Pancreas (tissue), 10 donors: Measurements from ENCODE around the gene LRRC53. TPM values are rescaled to one million over a fixed set of nuclear protein-coding genes. Genes with fewer than 3 reads are reported as not detected.

Experiments
- ATAC-seq, 4 donors: fragments of 200-7000 bp; cut with Tn5 transposase; one replicate each; pipeline versions ENCODE4 v1.8.0 to v1.9.1; 2020; ENCODE audit warnings: mild to moderate bottlenecking in 4 of 4, moderate library complexity in 4 of 4
- DNase-seq, 6 donors: peaks; one replicate each; pipeline ENCODE4 v3.0.0-alpha.2; 2020
- FAIRE-seq: peaks from 2 replicates; lab custom pipeline; 2012; peaks lifted over from hg19 to GRCh38; lab: Jason Lieb, UNC
- H3K27ac ChIP-seq, 4 donors: fragments of 200-600 bp; sonication (generic); 1 replicate in 3 of 4; 2 replicates in 1 of 4; pipeline versions ENCODE4 v1.5.0 to v1.8.0; 2020
- H3K27me3 ChIP-seq, 4 donors: fragments of 200-600 bp; one replicate each; pipeline ENCODE4 v1.8.0; 2021
- H3K36me3 ChIP-seq, 3 donors: fragments of 200-600 bp; sonication (generic) in 1 of 3; one replicate each; pipeline versions ENCODE4 v1.5.0 to v1.8.0; 2020 to 2021
- H3K4me1 ChIP-seq, 3 donors: fragments of 200-600 bp; one replicate each; pipeline ENCODE4 v1.8.0; 2021
- H3K4me3 ChIP-seq, 4 donors: fragments of 200-600 bp; sonication (generic) in 2 of 4; one replicate each; pipeline versions ENCODE4 v1.5.0 to v1.8.0; 2020 to 2021
- H3K9me3 ChIP-seq, 4 donors: fragments of 200-600 bp; one replicate each; pipeline ENCODE4 v1.8.0; 2021
- WGBS, 2 donors: extraction: QIAGEN DNeasy Blood & Tissue Kit; methylation state at CpG; one replicate each; pipeline ENCODE4 v1.1.7; 2013; 5-methylcytosine and 5-hydroxymethylcytosine counted together
- intact Hi-C, 3 donors: fragments of 100-400 bp; cut with DNase I; formaldehyde crosslinking; loops; one replicate each; pipeline versions ENCODE4 v1.11.1 to v1.14.2; 2022
- polyA plus RNA-seq, 2 donors: library from polyadenylated mRNA; stranded (reverse); fragments of 200-250 nt; gene quantifications; one replicate each; pipeline ENCODE4 v1.2.3, GENCODE V29; 2013
- total RNA-seq, 6 donors: library from RNA; stranded (reverse); fragmentation: NEBNext Ultra II Directional in 4 of 6; extraction: Animal tissue kit (Norgen Biotek cat#: 25700) in 4 of 6; gene quantifications; one replicate each; pipeline versions ENCODE4 v1.2.1 to v1.2.4, GENCODE V29; 2021 to 2023
- TF ChIP-seq, protein P1 (sequence below), 4 donors: fragments of 200-600 bp; sonication (generic) in 3 of 4; IDR thresholded peaks; one replicate each; pipeline versions ENCODE4 v1.5.0 to v1.8.0; 2021; ENCODE audit warnings: antibody characterized with exemption in 4 of 4
- donor health status: healthy with polysubstance abuse.
- donor health status: DM: no; HTN: no; CAD: no; lungs with moderate emphysema.
- donor health status: DM: no; HTN: no; CAD: no.
- donor health status: control.
- donor health status: control.
- donor health status: Bipolar disorder and iron deficiency.
- donor health status: DM: yes; HTN: yes; CAD: no.
- donor health status: DM: no; HTN: no; CAD: no.
- donor health status: DM: no; HTN: no; CAD: no.
- donor health status: DM: yes; HTN: yes; CAD: no.

The LRRC53 gene
- total and polyA plus RNA-seq, 8 donors = 0.06 TPM; not detected in 7

DNA sequence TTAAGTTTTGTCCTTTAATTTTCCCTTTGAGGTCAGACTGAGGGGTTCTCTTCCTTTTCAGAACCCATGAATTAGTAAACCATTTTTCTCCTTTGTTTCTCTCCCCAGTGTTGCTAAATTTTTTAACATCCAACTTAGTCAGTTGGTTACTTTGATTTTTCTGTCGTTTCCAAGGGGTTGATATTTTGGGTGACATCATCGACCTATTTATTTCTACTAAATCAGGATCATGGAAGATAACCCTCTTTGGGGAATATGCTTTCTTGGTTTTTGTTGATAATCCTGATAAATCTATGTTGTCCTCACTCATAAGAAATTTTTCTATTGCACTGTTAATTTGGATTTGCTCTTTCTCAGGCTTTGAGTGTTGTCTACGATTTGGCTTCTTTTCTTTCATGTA lies 40.9 kb downstream of the LRRC53 start:
- Histone ChIP-seq H3K36me3 (no peaks in the 10 kb centered on the region), H3K27me3 (no peaks in the 10 kb centered on the region), H3K9me3 (no peaks in the 10 kb centered on the region), H3K4me3 (no peak overlapping the region), H3K4me1 (no peaks in the 10 kb centered on the region), H3K27ac (no peak overlapping the region)
- TF ChIP-seq, protein P1, sequence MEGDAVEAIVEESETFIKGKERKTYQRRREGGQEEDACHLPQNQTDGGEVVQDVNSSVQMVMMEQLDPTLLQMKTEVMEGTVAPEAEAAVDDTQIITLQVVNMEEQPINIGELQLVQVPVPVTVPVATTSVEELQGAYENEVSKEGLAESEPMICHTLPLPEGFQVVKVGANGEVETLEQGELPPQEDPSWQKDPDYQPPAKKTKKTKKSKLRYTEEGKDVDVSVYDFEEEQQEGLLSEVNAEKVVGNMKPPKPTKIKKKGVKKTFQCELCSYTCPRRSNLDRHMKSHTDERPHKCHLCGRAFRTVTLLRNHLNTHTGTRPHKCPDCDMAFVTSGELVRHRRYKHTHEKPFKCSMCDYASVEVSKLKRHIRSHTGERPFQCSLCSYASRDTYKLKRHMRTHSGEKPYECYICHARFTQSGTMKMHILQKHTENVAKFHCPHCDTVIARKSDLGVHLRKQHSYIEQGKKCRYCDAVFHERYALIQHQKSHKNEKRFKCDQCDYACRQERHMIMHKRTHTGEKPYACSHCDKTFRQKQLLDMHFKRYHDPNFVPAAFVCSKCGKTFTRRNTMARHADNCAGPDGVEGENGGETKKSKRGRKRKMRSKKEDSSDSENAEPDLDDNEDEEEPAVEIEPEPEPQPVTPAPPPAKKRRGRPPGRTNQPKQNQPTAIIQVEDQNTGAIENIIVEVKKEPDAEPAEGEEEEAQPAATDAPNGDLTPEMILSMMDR (IDR thresholded peaks at IDR 0.05) = no peak
- 21 to 35% methylated on average over 3 of the region's 3 CpGs for WGBS, 2 donors
- intact Hi-C loops = no loop called here
- FAIRE-seq (no peak), ATAC-seq (no peak), DNase-seq (no peak)

DNA sequence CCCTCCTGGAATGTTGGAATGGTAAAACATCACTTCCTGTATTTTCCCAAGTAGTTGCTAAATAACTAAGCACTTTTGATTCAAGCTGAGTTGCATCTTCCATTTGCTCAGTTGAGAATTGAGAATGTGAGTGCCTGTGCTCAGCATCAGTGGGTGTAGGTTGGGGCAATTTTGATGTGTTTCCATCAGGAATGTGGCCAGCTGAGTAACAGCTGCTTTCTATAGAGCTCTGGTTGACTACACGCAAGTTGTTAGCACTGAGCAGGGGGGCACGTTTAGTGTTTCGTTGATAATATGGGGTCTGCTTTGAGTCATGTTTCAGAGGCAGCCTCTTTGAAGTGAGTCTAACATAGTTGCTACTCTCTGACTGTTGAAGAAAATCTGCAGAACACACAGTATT lies 41.5 kb downstream of the LRRC53 start:
- H3K27ac ChIP-seq = no peak overlapping the region
- DNase-seq (no peak), ATAC-seq (no peak), FAIRE-seq (no peak)
- intact Hi-C loops = no loop called here
- no peak overlapping the region for H3K4me3 ChIP-seq
- no peaks in the 10 kb centered on the region for H3K9me3 ChIP-seq
- no peaks in the 10 kb centered on the region for H3K36me3 ChIP-seq
- TF ChIP-seq, protein P1 (IDR thresholded peaks at IDR 0.05) = no peak
- H3K4me1 ChIP-seq = no peaks in the 10 kb centered on the region
- no peaks in the 10 kb centered on the region for H3K27me3 ChIP-seq
- WGBS, 2 donors = 15 to 24% methylated on average over 3 of the region's 3 CpGs

GRCh38 chr1:74470251-74470650 lies 42.2 kb downstream of the LRRC53 start:
- no peak for DNase-seq
- no peak for ATAC-seq
- TF ChIP-seq, protein P1 (IDR thresholded peaks at IDR 0.05) = no peak

GRCh38 chr1:74468982-74469603 lies 43.3 kb downstream of the LRRC53 start:
- no peaks in the 10 kb centered on the region for H3K9me3 ChIP-seq
- H3K27ac ChIP-seq = no peak overlapping the region
- H3K27me3 ChIP-seq = no peaks in the 10 kb centered on the region
- no peak for DNase-seq
- H3K4me1 ChIP-seq = no peaks in the 10 kb centered on the region
- no peaks in the 10 kb centered on the region for H3K36me3 ChIP-seq
- WGBS, 2 donors = 2 to 5% methylated on average over 2 of the region's 2 CpGs
- intact Hi-C loops = no loop called here
- TF ChIP-seq, protein P1 (IDR thresholded peaks at IDR 0.05) = peak; percentile 7 to 44 (median 34)
- peak in 3 of 4 donors; percentile 51 to 65 (median 64) for ATAC-seq
- H3K4me3 ChIP-seq = no peak overlapping the region
- peak; percentile 80 for FAIRE-seq

More at GRCh38 chr1:74470251-74470650, 42.2 kb downstream of the LRRC53 start:
- FAIRE-seq = no peak
- Histone ChIP-seq H3K27me3 (no peaks in the 10 kb centered on the region), H3K36me3 (no peaks in the 10 kb centered on the region), H3K4me3 (no peak overlapping the region), H3K9me3 (no peaks in the 10 kb centered on the region), H3K27ac (no peak overlapping the region), H3K4me1 (no peaks in the 10 kb centered on the region)
- WGBS, 2 donors = 29 to 42% methylated on average over 3 of the region's 3 CpGs
- intact Hi-C loops = no loop called here

GRCh38 chr1:74467786-74468377 lies 44.5 kb downstream of the LRRC53 start:
- intact Hi-C loops = no loop called here
- Histone ChIP-seq H3K9me3 (no peaks in the 10 kb centered on the region), H3K27me3 (no peaks in the 10 kb centered on the region), H3K4me1 (no peaks in the 10 kb centered on the region), H3K27ac (no peak overlapping the region), H3K36me3 (no peaks in the 10 kb centered on the region), H3K4me3 (no peak overlapping the region)
- TF ChIP-seq, protein P1 (IDR thresholded peaks at IDR 0.05) = no peak
- WGBS, 2 donors = 53 to 60% methylated on average over 3 of the region's 3 CpGs
- no peak for FAIRE-seq
- ATAC-seq = no peak
- DNase-seq = no peak
